GM12878 (cell line): Measurements from ENCODE around the gene KLF3.

ENCODE experiments used
- POLR2A ChIP-seq: IDR thresholded peaks from 2 replicates; pipeline ENCODE4 v1.6.1; 2011; ENCODE audit warnings: low read depth, mild to moderate bottlenecking, low read length
- ZBED1 ChIP-seq: IDR thresholded peaks from 2 replicates; pipeline ENCODE4 v1.6.1; 2016; ENCODE audit warnings: borderline replicate concordance
- TF ChIP-seq, protein P1 (sequence below), 3 experiments: IDR thresholded peaks in 2 of 3; conservative IDR thresholded peaks in 1 of 3; 2 replicates each; pipeline ENCODE4 v1.5.1; 2011; ENCODE audit warnings: low read depth in 3 of 3, low read length in 3 of 3, mild to moderate bottlenecking in 3 of 3, control low read depth in 2 of 3, moderate library complexity in 2 of 3, inconsistent platforms in 1 of 3, mixed read lengths in 1 of 3; ENCODE audit not compliant: control insufficient read depth in 2 of 3, insufficient read depth in 1 of 3; ENCODE audit errors: extremely low read depth in 1 of 3
- TF ChIP-seq, protein P2 (sequence below): fragments of 450-650 bp; formaldehyde crosslinking; IDR thresholded peaks from 2 replicates; pipeline ENCODE4 v1.4.0; 2020; ENCODE audit warnings: mild to moderate bottlenecking, moderate library complexity

DNA sequence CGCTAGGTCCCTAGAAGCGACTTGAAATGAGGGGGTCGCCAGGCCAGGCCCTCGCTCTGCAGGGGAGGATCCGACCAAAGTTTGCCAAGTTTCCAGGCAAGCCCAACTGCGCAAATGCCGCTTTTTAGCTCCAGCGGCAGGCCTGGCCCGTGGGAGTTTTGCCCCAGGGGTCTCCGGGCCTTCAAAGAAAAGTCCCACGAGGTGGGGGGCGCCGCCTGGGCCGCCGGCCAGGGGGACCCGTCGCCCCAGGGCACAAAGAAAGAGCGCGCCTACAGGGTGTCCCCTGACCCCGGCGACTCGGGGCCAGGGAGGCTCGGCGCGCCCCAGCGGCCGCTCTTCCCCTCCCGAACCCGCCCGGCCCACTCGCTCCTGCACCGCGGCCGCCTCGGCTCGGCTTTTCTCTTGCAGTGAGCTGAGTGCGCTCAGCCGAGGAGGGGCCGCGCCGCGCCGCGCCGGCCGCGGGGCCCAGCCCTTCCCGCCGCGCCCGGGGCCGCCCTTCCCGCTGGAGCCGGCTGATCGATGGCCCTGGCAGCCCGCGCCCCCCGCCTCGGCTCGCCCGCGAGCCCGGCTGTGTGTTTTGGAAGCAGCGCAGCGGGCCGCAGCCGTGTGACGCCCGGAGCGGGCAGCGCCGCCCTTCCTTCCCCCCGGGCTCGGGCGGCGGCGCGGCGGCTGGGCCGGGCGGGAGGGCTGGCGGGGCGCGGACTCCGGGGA lies 754 bp upstream of the KLF3 start:
- TF ChIP-seq ZBED1 (no peak), POLR2A (peak; percentile 69)
- TF ChIP-seq, protein P1, sequence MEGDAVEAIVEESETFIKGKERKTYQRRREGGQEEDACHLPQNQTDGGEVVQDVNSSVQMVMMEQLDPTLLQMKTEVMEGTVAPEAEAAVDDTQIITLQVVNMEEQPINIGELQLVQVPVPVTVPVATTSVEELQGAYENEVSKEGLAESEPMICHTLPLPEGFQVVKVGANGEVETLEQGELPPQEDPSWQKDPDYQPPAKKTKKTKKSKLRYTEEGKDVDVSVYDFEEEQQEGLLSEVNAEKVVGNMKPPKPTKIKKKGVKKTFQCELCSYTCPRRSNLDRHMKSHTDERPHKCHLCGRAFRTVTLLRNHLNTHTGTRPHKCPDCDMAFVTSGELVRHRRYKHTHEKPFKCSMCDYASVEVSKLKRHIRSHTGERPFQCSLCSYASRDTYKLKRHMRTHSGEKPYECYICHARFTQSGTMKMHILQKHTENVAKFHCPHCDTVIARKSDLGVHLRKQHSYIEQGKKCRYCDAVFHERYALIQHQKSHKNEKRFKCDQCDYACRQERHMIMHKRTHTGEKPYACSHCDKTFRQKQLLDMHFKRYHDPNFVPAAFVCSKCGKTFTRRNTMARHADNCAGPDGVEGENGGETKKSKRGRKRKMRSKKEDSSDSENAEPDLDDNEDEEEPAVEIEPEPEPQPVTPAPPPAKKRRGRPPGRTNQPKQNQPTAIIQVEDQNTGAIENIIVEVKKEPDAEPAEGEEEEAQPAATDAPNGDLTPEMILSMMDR (IDR thresholded peaks at IDR 0.05 in 2 of 3, conservative IDR thresholded peaks at IDR 0.05 in 1 of 3; ENCODE audit: control insufficient read depth in 2 of 3, extremely low read depth in 1 of 3, insufficient read depth in 1 of 3, low read depth in 3 of 3, low read length in 3 of 3), result no peak
- TF ChIP-seq, protein P2, sequence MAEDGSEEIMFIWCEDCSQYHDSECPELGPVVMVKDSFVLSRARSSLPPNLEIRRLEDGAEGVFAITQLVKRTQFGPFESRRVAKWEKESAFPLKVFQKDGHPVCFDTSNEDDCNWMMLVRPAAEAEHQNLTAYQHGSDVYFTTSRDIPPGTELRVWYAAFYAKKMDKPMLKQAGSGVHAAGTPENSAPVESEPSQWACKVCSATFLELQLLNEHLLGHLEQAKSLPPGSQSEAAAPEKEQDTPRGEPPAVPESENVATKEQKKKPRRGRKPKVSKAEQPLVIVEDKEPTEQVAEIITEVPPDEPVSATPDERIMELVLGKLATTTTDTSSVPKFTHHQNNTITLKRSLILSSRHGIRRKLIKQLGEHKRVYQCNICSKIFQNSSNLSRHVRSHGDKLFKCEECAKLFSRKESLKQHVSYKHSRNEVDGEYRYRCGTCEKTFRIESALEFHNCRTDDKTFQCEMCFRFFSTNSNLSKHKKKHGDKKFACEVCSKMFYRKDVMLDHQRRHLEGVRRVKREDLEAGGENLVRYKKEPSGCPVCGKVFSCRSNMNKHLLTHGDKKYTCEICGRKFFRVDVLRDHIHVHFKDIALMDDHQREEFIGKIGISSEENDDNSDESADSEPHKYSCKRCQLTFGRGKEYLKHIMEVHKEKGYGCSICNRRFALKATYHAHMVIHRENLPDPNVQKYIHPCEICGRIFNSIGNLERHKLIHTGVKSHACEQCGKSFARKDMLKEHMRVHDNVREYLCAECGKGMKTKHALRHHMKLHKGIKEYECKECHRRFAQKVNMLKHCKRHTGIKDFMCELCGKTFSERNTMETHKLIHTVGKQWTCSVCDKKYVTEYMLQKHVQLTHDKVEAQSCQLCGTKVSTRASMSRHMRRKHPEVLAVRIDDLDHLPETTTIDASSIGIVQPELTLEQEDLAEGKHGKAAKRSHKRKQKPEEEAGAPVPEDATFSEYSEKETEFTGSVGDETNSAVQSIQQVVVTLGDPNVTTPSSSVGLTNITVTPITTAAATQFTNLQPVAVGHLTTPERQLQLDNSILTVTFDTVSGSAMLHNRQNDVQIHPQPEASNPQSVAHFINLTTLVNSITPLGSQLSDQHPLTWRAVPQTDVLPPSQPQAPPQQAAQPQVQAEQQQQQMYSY (CRISPR knock-in tag), result no peak
